H54 (cell line): ENCODE results near the gene KCNIP2.

ENCODE experiments used
- DNase-seq: peaks from one replicate; pipeline ENCODE4 v3.0.0; 2011; ENCODE audit warnings: low spot score, mixed read lengths; ENCODE audit not compliant: insufficient read length
- FAIRE-seq: peaks from 3 replicates; lab custom pipeline; 2011; peaks lifted over from hg19 to GRCh38; lab: Jason Lieb, UNC
- POLR2A ChIP-seq: IDR thresholded peaks from 2 replicates; pipeline ENCODE4 v1.6.1; 2011; ENCODE audit warnings: low read depth, mild to moderate bottlenecking, low read length

KCNIP2 gene

GRCh38 chr10:101874252-101874651, 30.7 kb upstream of the KCNIP2 start:
- no peak for FAIRE-seq
- TF ChIP-seq POLR2A, result no peak
- DNase-seq, result no peak

GRCh38 chr10:101867931-101868330, 24.3 kb upstream of the KCNIP2 start:
- no peak for TF ChIP-seq POLR2A
- DNase-seq (no peak), FAIRE-seq (no peak)

GRCh38 chr10:101859530-101859929, 15.9 kb upstream of the KCNIP2 start:
- no peak for TF ChIP-seq POLR2A
- DNase-seq (no peak), FAIRE-seq (no peak)

GRCh38 chr10:101858723-101859500, 15.3 kb upstream of the KCNIP2 start:
- no peak for FAIRE-seq
- no peak for TF ChIP-seq POLR2A
- DNase-seq, result no peak

- no peak for TF ChIP-seq POLR2A
- no peak for FAIRE-seq
- DNase-seq, result no peak
Observed at GRCh38 chr10:101857802-101858476, 14.3 kb upstream of the KCNIP2 start.

- TF ChIP-seq POLR2A, result no peak
- DNase-seq (no peak), FAIRE-seq (no peak)
Observed at GRCh38 chr10:101856626-101857025, 13.0 kb upstream of the KCNIP2 start.

GRCh38 chr10:101851411-101852116, 8.0 kb upstream of the KCNIP2 start:
- no peak for DNase-seq
- no peak for TF ChIP-seq POLR2A
- FAIRE-seq, result no peak

- no peak for TF ChIP-seq POLR2A
- DNase-seq (no peak), FAIRE-seq (no peak)
Observed at GRCh38 chr10:101850749-101851148, 7.1 kb upstream of the KCNIP2 start.

GRCh38 chr10:101848894-101849351, 5.3 kb upstream of the KCNIP2 start:
- FAIRE-seq (no peak), DNase-seq (no peak)
- TF ChIP-seq POLR2A, result no peak

- DNase-seq, result no peak
- FAIRE-seq, result no peak
- TF ChIP-seq POLR2A, result no peak
Observed at GRCh38 chr10:101848408-101848807, 4.8 kb upstream of the KCNIP2 start.

GRCh38 chr10:101845893-101846292, 2.3 kb upstream of the KCNIP2 start:
- FAIRE-seq (no peak), DNase-seq (no peak)
- no peak for TF ChIP-seq POLR2A

GRCh38 chr10:101841826-101842225, 1.8 kb downstream of the KCNIP2 start:
- no peak for FAIRE-seq
- no peak for DNase-seq
- no peak for TF ChIP-seq POLR2A

GRCh38 chr10:101840741-101841453, 2.7 kb downstream of the KCNIP2 start:
- DNase-seq (peak; percentile 95), FAIRE-seq (no peak)
- no peak for TF ChIP-seq POLR2A
